ENCODE data around the gene PYCARD.
"Not testable (repeated sequence)": the region's sequence is repeated elsewhere in the genome, so short reads cannot be mapped to it uniquely, and the experiment has no call there.

Gene PYCARD

DNA sequence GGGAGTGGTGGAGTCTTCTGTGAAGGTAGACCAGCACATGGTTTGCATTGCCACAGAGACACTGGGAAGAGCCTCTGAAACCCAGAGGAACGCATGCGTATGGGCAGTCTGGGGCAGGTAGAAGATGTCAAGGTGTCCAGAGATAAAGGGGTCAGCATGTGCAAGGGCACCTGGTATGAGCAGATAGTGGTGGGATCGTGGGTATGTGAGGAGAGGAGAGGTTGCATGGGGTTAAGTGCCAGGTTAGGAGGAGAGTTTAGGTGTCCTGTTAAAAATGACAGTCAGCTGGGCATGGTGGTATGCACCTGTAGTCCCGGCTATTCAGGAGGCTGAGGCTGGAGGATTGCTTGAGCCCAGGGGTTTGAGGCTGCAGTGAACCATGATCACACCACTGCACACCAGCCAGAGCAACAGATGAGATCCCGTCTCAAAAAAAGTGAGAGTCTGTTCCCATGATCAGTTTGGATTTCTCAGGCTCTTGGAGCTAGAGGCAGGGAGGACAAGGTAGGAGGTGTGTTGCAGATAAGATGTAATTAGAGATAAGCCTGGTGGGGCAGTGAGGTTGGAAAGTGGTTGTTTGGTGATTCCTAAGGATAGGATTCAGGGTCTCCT lies 3.0 kb downstream of the PYCARD start:
- TF ChIP-seq, protein P1, sequence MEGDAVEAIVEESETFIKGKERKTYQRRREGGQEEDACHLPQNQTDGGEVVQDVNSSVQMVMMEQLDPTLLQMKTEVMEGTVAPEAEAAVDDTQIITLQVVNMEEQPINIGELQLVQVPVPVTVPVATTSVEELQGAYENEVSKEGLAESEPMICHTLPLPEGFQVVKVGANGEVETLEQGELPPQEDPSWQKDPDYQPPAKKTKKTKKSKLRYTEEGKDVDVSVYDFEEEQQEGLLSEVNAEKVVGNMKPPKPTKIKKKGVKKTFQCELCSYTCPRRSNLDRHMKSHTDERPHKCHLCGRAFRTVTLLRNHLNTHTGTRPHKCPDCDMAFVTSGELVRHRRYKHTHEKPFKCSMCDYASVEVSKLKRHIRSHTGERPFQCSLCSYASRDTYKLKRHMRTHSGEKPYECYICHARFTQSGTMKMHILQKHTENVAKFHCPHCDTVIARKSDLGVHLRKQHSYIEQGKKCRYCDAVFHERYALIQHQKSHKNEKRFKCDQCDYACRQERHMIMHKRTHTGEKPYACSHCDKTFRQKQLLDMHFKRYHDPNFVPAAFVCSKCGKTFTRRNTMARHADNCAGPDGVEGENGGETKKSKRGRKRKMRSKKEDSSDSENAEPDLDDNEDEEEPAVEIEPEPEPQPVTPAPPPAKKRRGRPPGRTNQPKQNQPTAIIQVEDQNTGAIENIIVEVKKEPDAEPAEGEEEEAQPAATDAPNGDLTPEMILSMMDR (IDR thresholded peaks at IDR 0.05; ENCODE audit: extremely low read depth, missing control alignments) = no peak
- no peak for DNase-seq (ENCODE audit: low spot score)

DNA sequence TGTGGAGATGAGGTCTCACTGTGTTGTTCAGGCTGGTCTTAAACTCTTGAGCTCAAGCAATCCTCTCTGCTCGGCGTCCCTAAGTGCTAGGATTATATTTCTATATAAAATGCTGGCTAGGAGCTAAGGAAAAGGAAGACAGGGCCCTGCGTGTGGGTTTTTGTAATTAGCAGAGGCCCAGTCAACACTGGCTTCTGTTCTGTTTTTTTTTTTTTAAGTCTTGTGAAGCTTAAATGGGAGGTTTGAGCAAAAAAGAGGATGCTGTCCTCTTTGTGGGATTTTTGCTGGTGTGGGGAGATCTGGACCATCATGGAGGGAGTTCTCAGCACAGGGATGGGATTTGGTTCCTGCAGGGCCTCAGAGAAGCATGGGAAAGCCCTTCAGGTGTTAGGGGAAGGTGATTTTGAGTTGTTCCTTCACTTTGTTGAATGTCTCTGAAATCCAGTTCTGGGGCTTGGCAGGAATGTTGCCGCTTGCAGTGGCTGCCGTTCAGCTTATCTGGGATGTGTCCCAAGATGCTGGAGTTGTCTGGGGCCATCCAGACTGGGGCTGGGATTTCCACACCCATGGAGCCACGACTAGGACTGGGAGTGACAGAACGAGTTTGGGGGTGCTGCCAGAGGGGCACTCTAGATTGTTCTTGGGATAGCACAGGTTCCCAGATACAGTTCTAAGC lies 4.2 kb downstream of the PYCARD start:
- TF ChIP-seq, protein P1 (IDR thresholded peaks at IDR 0.05; ENCODE audit: extremely low read depth, missing control alignments) = no peak
- DNase-seq (ENCODE audit: low spot score) = no peak

DNA sequence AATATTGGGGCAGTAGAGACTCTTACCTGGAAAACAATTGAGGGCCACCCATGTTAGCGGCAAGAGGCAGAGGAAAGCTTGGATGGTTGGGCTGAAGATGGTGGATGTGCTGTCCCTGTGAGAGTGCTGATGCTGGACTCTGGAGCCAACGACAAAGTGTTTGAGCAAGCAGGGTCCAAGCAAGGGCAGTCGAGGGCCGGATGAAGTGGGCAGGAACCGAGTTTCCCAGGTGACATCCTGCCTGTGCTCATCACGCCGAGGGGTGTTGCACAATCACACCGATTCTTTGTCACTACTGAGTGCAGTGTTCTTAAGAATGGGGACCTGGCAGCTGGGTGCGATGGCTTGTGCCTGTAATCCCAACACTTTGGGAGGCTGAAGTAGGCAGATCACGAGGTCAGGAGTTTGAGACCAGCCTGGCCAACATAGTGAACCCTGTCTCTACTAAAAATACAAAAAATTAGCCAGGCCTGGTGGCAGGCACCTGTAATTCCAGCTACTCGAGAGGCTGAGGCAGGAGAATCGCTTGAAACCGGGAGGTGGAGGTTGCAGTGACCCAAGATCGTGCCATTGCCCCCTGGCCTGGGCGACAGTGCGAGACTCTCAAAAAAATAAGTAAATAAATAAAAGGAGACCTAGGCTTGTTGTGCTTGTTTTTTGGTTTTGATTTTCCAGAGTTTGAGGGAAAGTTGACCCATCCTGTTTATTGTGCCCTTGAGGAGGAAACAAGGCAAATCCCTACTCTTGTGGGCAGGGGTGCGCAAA lies 6.1 kb downstream of the PYCARD start:
- DNase-seq (ENCODE audit: low spot score) = no peak
- TF ChIP-seq, protein P1 (IDR thresholded peaks at IDR 0.05; ENCODE audit: extremely low read depth, missing control alignments) = no peak

DNA sequence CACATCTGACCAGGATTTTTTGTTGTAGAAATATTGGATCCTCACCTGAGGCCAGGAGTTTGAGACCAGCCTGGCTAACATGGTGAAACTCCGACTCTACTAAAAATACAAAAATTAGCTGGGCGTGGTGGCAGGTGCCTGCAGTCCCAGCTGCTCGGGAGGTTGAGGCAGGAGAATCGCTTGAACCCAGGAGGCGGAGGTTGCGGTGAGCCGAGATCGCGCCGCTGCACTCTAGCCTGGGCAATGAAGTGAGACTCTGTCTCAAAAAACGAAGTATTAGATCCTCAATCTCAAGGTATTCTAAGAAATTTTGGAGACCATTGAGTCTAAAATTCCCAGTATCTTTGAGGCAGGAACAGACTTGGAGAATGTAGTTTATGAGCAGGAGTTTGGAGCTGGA lies 6.7 kb downstream of the PYCARD start:
- not testable (repeated sequence) for DNase-seq (ENCODE audit: low spot score)

DNA sequence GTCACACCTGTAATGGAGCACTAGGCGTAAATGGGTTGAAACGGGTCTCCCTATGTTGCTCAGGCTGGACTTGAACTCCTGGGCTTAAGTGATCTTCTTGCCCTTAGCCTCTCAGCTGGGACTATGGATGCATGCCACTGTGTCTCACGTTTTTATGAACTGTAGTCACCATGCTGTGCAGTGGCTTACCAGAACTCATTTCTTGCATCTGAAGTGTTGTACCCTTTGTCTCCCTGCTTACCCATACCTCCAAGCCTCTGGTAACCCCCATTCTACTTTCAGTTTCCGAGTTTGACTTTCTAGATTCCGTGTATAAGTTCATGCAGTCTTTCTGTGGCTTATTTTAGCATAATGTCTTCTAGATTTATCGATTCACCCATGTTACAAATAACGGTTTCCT lies 7.7 kb downstream of the PYCARD start:
- DNase-seq (ENCODE audit: low spot score) = no peak
- TF ChIP-seq, protein P1 (IDR thresholded peaks at IDR 0.05; ENCODE audit: extremely low read depth, missing control alignments) = no peak

DNA sequence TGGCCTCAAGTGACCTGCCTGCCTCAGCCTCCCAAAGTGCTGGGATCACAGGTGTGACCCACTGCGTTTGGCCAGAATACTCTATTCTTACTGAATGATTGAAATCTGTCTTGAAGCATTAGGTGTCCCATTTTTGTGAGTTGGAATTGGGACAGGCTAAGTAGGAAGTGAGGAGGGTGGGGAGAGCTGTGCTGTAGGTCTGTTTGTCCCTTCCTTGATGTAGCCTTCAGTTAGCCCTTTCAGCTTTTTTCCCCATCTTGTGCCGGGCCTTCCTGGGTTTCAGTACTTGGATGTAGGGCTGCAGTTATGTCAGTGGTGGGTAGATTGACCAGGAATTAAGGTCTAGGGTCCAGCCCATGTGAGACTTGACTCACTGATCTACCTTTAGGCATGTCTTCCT lies 8.7 kb downstream of the PYCARD start:
- TF ChIP-seq, protein P1 (IDR thresholded peaks at IDR 0.05; ENCODE audit: extremely low read depth, missing control alignments) = no peak
- DNase-seq (ENCODE audit: low spot score) = no peak

DNA sequence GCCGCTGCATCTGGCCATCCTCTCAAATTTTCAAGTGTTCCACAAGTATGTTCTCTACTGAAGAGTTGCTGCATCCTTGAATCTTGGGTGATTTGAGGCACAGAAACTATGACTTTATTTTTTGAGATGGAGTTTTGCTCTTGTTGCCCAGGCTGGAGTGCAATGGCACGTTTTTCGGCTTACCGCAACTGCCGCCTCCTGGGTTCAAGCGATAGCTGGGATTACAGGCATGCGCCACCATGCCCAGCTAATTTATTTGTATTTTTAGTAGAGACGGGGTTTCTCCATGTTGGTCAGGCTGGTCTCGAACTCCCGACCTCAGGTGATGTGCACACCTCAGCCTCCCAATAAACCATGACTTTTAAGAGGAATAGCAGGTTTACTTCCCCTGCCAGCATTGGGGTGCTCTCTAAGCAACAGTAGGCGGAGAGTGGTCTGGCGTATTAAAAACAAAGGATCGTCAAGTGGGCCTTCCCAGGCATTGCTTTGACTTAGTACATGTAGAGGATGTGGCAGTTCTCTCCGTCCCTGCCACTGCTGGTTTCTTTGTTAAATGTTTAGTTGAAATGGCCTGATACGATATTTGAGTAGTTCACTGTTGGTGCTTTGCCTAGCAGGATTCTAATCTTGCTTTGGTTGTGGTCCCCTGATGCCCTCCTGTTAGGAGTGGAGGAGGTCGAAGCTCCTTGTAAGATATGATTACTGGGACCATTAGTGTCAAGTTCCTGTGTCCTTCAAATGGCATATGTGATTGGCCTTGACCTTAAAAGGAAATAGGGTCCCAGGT lies 9.5 kb downstream of the PYCARD start:
- TF ChIP-seq, protein P1 (IDR thresholded peaks at IDR 0.05; ENCODE audit: extremely low read depth, missing control alignments) = no peak
- DNase-seq (ENCODE audit: low spot score) = no peak
